ENCODE measurements around the gene BATF3. TPM values are rescaled to one million over a fixed set of nuclear protein-coding genes. Genes with fewer than 3 reads are reported as not detected.

BATF3 gene
- total and polyA plus RNA-seq, 2 of the 4 experiments (the other 2 are of a cell fraction) = 1.6 to 3.9 TPM

DNA sequence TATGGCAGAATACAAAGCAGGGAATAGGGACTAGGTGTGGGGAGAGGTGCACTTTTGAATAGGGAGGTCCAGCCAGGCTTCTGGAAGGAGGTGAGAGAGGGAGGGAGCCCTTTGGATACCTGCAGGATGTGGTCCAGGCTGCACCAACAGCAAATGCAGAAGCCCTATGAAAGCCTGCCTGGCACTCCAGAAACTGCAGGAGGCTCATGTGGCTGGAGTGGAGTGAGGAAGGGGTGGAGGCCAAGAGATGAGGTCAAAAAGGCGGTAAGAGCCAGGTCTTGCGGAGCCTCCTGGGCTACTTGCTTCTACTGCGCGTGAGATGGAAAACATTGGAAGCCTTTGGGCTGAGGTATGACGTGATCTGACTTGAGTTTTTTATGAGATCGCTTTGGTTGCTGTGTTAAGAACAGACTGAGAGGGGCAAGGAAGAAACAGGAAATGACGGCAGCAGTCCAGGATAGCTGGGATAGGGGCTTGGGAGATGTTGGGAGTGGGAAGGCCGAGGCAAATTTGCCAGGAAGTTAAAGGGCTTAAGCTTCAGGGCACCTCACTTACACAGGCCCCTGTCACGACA lies 4.4 kb upstream of the BATF3 start:
- no peaks in the 10 kb centered on the region for H3K36me3 ChIP-seq (ENCODE audit: control insufficient read depth, insufficient read depth, low read length)
- dilution Hi-C loops (cut with HindIII; ENCODE audit: low sequenced_read_pairs, unreplicated experiment) (no loop called here), in situ Hi-C loops (cut with MboI; ENCODE audit: low sequenced_read_pairs) (no loop called here), intact Hi-C loops (cut with micrococcal nuclease) (loop anchor here (5.0 kb wide), 1 partner anchor 92 kb away; no protein-coding TSS in a partner anchor)
- BruUV-seq (replicated peaks) = no TSS peak
- H2AFZ ChIP-seq (replicated peaks; ENCODE audit: low read length, poor library complexity) = peak overlapping the region; percentile 13
- no peak for DNase-seq
- TF ChIP-seq MAZ (IDR thresholded peaks at IDR 0.05; ENCODE audit: borderline replicate concordance, low read depth, low read length) = no peak
- no peak for TF ChIP-seq SMC3 (IDR thresholded peaks at IDR 0.05; ENCODE audit: low read depth, low read length)
- no peak for TF ChIP-seq BHLHE40 (IDR thresholded peaks at IDR 0.05; ENCODE audit: low read depth, low read length)
- H3K23ac ChIP-seq (ENCODE audit: low read depth, low read length) = no peak overlapping the region
- H3K79me1 ChIP-seq (ENCODE audit: low read depth in 1 of 2, low read length in 2 of 2) = no peaks in the 10 kb centered on the region
- no peak overlapping the region for H2BK120ac ChIP-seq (ENCODE audit: low read depth, low read length)
- no peak overlapping the region for H3K4me3 ChIP-seq (ENCODE audit: insufficient read depth, low read depth, low read length)
- no peak overlapping the region for H3K56ac ChIP-seq (ENCODE audit: extremely low read depth, insufficient read depth, low read length)
- no peak overlapping the region for H3K14ac ChIP-seq (replicated peaks; ENCODE audit: low read depth, low read length)
- H4K5ac ChIP-seq (ENCODE audit: low read depth, low read length) = no peak overlapping the region
- 84% methylated on average over 8 of the region's 9 CpGs; no CpG with 5 or more reads in 1 of the 2 experiments for WGBS, 2 experiments (ENCODE audit: extremely low coverage in 2 of 2, insufficient read length in 1 of 2)
- no peak overlapping the region for H2AK5ac ChIP-seq (ENCODE audit: low read depth, low read length)
- H3K18ac ChIP-seq (ENCODE audit: low read depth, low read length) = no peak overlapping the region
- no peak overlapping the region for H2BK5ac ChIP-seq (ENCODE audit: low read depth, low read length, poor library complexity, severe bottlenecking)
- no peak overlapping the region for H4K8ac ChIP-seq (ENCODE audit: low read depth in 2 of 2, low read length in 2 of 2)
- no peak overlapping the region for H4K91ac ChIP-seq (ENCODE audit: insufficient read depth, low read depth, low read length)
- ChIA-PET CTCF (no interaction called here), POLR2A (ENCODE audit: unreplicated experiment) (no interaction called here)
- H3K4me2 ChIP-seq (ENCODE audit: low read depth, low read length) = no peak overlapping the region
- H3K4me1 ChIP-seq (ENCODE audit: control insufficient read depth, insufficient read depth, low read length) = 0 out of 2 replicates have a peak, but pooled peaks cover 1% of the 10 kb centered on the region
- no peak for ATAC-seq (ENCODE audit: low read depth)
- no peak overlapping the region for H3K4ac ChIP-seq (ENCODE audit: low read depth, low read length)
- H2BK15ac ChIP-seq (ENCODE audit: low read depth, low read length) = no peak overlapping the region
- H3K9me3 ChIP-seq (ENCODE audit: control insufficient read depth, insufficient read depth, low read length) = no peaks in the 10 kb centered on the region
- no peak overlapping the region for H2AK9ac ChIP-seq (replicated peaks; ENCODE audit: low read depth, low read length, poor library complexity)
- no peaks in the 10 kb centered on the region for H4K20me1 ChIP-seq (ENCODE audit: insufficient read depth, low read length)
- H3K9me1 ChIP-seq (ENCODE audit: insufficient read depth, low read length) = no peaks in the 10 kb centered on the region
- H3K27ac ChIP-seq (ENCODE audit: insufficient read depth, low read length) = no peak overlapping the region
- H2BK20ac ChIP-seq (ENCODE audit: low read depth, low read length) = no peak overlapping the region
- H3K27me3 ChIP-seq (ENCODE audit: control insufficient read depth, insufficient read depth, low read length) = no peaks in the 10 kb centered on the region
- no peak overlapping the region for H3K9ac ChIP-seq (ENCODE audit: low read depth, low read length)

Data from IMR-90 (cell line).